HG03432 (cell line): Measurements from ENCODE around the gene SRGAP1.
A peak's percentile ranks its signal among the peaks of the same experiment; 100 is the strongest.
"Not testable (repeated sequence)": the region's sequence is repeated elsewhere in the genome, so short reads cannot be mapped to it uniquely, and the experiment has no call there.

Experiments
- ATAC-seq: cut with Tn5 transposase; IDR thresholded peaks from one replicate; pipeline ENCODE4 v1.9.1; 2021; ENCODE audit warnings: mild to moderate bottlenecking, moderate library complexity; ENCODE audit not compliant: unreplicated experiment

SRGAP1 gene

DNA sequence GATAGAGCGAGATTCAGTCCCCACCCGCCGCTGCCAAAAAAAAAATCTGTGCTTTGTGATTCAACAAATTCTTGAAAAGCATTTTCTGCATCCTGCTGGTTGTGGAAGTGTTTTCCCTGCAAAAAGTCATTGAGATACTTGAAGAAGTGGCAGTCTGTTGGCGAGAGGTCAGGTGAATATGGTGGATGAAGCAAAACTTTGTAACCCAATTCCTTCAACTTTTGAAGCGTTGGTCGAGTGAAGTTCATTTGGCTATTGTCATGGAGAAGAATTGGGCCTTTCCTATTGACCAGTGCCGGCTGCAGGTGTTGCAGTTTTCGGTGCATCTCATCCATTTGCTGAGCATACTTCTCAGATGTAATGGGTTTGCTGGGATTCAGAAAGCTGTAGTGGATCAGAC is 20.9 kb downstream of the SRGAP1 start:
- no peak for ATAC-seq

DNA sequence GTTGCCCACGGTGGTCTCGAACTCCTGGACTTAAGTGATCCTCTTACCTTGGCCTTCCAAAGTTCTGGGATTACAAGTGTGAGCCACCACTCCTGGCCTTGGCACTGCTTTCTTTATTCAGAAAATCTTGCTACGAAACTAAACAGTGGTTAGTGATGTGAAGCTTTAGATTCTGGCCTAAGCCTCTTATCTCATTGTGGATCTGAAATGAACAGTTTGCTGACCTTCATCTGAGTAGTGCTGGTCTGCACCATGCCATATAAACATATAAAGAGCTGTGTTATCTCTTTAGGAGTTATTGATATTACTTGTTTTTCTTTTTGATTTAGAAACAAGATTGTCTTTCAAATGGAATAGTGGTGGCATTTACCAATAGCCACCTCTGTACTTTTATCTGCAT is 22.6 kb downstream of the SRGAP1 start:
- no peak for ATAC-seq

DNA sequence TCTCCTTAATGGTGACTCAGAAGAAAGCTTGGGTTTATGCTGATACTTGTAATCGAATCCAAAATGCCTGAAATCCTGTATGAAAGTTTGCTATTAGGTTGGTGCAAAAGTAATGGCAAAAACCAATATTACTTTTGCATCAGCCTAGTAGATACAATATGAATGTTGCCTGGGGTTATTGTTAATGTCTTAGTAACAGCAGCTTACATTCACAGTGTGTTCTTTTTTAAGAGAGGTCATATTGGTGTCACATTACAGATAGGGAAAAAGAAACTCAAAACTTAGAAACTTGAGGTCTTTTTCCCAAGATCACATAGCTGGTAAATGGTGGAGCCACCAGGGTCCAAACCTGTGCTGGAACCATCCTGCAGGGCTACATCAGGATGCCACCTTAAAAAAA is 25.2 kb downstream of the SRGAP1 start:
- no peak for ATAC-seq

DNA sequence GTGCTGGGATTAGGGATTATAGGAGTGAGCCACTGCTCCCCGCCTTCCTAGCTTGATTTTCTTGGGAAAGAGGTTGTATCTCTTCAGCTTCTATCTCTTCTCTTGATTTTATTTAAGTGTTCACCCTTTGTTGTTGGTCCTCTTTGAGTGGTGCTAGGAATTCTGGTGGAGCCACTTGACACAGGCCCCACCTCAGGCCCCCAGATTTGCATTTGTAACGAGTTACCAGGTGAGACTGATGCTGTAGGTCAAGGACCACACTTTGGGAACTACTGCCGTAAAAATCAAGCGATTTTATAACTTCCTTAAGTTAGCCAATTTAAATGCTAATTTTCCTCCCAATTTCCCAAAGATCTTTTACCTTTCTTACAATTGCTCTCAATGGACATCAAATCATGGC is 26.3 kb downstream of the SRGAP1 start:
- ATAC-seq: no peak

DNA sequence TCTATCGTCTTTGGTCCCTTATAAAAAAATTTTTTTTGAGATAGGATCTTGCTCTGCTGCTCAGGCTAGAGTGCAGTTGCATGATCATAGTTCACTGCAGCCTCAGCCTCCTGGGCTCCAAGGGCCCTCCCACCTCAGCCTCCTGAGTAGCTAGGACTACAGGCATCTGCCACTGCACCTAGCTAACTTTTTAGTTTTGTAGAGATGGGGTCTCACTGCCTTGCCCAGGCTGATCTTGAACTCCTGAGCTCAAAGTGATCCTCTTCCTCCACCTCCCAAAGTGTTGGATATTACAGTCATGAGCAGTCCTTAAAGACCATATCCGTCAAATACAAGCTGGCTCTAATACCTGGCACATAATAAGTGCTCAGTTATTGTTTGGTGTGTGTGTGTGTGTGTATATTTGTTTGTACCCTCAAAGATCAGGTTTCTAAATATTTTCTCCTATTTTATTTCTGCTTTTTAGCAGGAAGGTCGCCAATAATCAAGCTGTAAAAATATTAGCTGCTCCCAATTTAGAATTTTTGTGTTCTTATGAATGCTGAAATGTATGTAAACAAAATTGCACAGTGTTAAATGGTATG is 30.5 kb downstream of the SRGAP1 start:
- ATAC-seq: no peak

DNA sequence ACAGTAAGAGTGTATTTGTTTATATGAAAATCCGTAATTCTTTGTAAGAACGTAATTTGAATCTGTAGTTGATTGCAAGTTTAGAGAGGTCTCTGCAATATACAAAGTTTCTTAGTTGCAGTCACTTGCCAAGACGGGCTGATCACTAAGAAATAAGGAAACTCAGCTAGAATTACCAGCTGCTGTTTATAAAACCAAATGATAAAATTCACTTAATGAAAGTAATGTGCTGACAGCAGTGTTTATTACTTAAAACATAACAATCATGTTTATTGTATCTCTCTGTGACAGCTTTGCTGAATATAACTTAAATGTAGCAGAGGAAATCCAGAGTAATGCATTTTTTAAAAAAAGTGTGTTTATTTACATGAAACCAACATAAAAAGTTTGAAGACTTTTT is 31.2 kb downstream of the SRGAP1 start:
- no peak for ATAC-seq

DNA sequence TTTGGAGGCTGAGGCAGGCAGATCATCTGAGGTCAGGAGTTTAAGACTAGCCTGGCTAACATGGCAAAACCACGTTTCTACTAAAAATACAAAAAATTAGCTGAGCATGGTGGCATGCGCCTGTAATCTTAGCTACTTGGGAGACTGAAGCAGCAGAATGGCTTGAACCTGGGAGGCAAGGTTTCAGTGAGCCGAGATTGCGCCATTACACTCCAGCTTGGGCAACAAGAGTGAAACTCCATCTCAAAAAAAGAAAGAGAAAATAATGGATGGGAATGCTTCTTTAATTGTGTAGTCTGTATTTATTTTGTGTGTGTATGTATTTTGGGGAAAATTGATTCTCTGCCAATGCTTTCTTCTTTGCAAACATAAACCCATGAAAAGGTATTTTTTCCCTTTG is 32.5 kb downstream of the SRGAP1 start:
- no peak for ATAC-seq

DNA sequence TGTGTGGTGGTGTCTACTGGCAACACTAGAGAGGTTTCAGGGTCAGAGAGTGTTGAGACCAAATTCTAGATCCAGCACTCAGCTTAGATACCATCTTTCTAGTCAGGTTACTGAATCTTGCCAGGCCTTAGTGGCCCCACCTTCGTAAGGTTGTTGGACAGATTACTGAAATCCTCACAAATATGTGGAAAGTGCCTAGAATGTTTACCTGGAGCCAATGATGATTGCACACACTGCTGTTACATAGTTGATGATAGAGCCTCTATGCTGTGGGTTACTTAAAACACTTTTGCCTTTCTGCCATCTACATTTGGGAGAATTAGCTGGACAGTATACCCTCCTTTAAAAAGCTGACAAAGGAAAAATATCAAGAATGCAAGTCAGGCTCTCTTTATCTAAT is 33.2 kb downstream of the SRGAP1 start:
- no peak for ATAC-seq

DNA sequence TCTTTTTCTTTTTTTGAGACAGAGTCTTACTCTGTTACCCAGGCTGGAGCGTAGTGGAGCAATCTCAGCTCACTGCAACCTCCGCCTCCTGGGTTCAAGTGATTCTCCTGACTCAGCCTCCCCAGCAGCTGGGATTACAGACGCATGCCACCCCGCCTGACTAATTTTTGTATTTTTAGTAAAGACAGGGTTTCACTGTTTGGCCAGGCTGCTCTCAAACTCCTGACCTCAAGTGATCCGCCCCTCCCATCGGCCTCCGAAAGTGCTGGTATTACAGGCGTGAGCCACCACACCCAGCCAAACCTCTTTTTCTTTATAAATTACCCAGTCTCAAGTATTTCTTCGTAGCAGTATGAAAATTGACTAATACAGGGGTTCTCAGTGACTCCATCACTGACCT is 35.7 kb downstream of the SRGAP1 start:
- not testable (repeated sequence) for ATAC-seq

DNA sequence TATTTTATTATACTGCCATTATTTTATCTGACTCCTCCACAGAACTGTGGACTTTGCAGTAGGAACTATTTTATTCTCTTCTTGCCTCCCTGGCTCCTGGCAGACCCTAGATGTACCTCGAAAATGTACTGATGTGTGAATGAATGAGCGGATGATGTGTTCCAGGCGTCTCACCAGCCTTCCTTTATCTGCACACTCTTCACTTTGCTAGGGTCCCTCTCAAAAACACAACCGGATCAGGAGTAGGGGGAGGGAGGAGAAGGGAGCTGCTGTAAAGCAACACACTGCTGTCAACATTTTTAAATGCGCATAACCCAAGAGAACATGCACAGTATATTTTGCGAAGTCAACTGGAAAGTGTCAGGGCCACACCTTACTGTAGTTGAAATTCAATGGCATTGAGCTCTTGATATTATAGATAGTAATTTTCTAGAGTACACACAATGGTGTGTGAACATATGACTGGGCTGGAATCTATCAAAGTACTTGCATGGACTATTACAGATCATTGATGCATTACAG is 36.3 kb downstream of the SRGAP1 start:
- ATAC-seq: no peak

DNA sequence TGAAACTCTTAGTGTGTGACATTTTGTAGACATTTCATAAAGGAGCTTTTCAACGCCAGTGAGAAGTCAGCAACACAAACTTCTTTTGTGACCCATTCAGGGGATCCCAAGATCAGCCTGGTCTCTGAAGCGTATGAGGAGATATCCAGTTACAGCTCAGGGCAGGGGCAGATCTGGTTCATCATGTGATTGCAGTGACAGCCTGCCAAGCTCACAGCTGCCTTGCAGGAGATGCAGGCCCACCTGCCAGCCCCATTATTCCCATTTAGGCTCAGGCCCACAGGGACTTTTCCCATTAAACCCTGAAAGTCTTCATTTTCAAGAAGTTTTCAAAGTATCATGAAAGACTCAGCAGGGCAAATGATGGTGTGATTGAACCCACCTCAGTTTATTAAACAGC is 38.3 kb downstream of the SRGAP1 start:
- no peak for ATAC-seq

DNA sequence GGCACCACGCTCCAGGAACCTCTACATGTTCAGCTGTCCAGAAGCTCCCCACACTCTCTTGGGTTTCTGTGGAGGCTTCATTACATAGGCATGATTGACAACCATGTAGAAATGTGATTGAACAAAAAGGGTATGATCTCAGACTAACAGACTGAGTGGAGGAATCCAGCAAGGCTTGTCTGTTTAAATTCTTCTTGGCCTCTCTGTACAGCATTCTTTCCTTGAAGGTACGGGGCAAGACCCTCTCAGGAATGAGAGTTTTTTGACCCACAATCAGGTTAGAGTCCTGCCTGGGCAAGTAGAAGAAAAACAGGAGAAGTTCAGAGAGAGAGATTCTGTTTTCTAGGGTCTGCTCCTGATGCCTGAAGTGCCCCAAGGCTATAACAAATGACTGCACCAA is 40.9 kb downstream of the SRGAP1 start:
- ATAC-seq: no peak

DNA sequence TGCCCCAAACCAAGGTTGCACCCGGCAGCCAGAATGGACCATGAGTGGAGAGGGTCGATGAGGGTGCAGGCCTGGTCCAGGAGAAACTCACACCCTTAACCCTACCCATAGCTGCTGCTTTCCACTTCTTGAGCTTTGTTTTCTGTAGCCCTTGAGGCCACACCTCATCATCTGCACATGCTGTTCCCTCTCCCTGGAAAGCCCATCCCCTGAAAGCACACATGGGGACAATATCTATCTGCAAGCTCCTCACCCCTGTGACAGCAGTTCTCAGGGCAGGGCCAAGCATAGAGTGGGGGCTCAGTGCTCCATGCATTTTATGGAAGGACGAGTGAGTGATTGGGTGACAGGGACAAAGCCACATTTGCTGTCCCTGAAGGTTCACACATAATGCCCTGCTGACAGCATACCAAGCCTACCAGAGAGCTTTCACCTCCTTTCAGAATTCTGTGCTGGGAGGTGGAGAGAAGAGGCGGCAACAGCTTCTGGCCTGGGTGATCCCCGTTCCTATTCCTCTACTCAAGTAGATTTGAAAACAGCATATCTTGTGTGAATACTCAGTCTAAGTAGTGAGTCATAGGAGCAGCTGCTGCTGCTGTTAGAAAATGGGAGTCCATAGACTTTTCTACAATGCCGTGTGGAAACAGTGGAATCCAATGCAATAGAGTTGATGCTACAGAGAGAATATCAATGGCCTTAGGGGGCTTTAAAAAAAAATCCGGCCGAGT is 44.6 kb downstream of the SRGAP1 start:
- ATAC-seq: no peak

DNA sequence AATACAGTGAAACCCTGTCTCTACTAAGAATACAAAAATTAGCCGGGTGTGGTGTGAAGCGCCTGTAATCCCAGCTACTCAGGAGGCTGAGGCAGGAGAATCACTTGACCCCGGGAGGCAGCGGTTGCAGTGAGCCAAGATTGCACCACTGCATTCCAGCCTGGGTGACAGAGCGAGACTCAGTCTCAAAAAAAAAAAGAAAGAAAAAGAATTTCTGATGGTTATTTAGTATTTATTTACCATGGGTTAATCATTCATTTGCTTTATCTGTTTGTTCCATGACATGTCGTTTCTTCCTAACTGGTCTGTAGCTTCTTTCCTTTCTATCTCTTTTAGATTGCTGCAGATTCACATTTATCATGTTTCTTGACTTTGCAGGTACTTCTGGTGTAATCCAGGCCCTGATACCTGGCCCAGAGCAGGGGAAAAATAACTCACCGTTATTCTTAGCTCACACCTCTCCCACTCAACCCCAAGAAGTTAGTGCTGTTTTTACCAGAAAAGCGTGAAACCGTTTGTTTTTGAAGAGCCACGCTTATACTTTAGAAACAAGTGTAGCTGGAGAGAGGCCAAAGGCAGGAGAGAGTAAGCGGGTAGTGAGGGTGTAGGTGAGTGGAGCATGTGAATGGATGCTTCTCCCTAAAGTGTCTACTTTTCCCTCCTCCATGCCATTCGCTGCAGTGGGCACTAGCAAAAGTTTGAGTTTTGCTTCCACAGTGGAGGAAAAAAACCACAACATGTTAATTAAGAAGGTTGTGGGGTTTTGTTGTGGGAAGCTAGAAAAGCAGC is 45.4 kb downstream of the SRGAP1 start:
- no peak for ATAC-seq

DNA sequence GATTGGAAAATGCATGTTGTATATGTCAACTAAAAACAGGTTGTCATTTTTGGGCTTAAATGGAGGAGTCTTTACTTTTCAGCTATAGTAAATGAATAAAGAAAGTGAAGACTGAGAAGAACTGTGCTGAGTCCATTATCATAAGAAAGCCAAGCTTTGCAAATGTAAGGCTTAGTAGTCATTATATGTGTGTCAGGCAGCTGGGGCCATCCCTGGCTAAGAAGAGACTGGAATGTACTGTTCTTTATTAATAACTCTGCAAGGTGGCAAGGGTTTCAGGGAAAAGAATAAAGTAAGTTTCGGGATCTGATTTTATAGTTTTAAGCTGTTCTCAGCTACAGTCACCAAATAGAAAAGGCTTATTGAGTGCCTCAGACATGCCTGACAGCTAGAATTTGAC is 48.7 kb downstream of the SRGAP1 start:
- ATAC-seq: no peak

DNA sequence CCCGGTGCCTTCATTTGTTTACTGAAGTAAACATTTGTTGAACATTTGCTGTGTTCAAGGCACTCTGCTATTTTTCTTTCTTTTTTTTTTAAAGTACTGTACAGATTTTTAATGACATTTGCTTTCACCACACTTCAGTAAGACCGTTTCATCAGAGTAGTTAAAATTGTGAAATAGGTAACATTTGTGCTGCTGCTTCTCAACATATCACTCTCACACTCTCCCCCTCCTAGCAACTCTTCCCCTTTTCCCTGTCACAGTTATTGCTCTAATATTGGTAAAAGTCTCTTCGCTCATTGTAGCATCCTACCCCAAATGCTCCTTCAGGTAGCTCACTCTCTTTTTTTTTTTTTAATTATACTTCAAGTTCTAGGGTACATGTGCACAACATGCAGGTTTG is 49.6 kb downstream of the SRGAP1 start:
- ATAC-seq: no peak

DNA sequence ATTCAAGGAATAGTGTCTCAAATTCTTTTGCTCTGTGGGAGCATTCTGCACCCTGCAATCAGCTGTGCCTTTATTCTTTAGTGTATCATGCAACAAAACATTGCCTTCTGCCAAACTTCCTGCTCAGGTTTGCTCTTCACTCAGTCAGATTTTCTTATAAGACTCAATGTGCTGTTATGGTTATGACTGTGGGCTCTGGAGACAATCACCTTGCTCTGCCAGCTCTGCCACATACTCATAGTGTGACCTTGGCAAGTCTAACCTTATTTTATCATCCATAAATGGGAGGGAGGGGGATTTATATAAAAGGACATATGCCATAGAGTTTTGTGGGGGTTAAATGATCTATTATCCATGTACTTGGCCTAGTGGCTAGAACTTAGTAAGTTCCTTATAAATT is 51.3 kb downstream of the SRGAP1 start:
- no peak for ATAC-seq

DNA sequence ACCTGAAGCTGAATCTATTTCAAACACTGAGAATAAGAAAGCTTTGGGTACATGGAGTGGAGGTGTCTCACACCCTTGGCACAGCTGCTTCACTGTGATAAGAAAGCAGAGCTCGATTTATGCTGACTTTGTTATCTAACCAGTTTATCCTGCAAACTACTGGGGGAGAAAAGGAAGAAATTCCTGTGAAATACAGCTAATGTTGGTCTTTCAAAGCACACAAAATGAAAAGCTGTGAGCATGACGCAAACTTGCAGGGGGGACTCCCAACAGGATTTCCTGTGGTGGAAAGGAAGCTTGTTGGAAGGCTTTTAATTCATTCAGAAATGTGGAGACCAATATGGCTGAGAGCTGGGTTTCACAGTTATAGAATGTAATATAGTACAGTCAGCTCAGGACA is 53.4 kb downstream of the SRGAP1 start:
- no peak for ATAC-seq

DNA sequence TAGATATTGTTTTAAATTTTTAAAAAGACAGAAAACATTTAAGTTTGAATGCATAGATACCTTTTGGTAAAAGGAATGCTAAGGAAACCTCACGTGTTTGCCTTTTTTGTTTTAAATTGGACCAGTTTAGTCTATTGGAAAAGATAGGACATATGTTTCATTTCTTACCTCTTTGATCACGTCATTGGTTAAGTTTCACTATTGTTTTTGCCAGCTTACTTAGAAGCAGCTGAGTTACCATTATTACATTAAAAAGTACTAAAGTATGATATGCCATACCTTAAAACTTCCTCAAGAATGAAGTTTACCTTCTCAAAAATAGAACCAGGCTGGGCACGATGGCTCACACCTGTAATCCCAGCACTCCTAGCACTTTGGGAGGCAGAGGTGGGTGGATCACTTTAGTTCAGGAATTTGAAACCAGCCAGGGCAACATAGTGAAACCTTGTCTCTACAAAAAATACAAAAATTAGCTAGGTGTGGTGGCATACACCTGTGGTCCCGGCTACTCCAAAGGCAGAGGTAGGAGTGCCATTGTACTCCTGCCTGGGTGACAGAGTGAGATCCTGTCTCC is 54.4 kb downstream of the SRGAP1 start:
- peak; percentile 40 for ATAC-seq

DNA sequence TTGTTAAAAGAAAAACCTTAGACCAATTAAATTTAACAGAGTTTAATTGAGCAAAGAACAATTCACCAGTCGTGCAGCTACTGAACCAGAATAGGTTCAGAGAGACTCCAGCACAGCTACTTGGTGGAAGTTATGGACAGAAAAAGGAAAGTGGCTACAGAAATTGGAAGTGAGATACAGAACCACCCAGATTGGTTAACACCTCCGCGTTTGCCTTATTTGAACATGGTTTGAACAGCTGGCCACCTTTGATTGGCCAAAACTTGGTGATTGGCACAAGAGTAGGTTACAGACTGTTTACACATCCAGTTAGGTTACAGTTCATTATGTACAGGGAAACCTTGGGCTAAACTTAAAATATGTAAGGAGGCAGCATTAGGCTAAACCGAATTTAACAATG is 54.9 kb downstream of the SRGAP1 start:
- ATAC-seq: no peak

DNA sequence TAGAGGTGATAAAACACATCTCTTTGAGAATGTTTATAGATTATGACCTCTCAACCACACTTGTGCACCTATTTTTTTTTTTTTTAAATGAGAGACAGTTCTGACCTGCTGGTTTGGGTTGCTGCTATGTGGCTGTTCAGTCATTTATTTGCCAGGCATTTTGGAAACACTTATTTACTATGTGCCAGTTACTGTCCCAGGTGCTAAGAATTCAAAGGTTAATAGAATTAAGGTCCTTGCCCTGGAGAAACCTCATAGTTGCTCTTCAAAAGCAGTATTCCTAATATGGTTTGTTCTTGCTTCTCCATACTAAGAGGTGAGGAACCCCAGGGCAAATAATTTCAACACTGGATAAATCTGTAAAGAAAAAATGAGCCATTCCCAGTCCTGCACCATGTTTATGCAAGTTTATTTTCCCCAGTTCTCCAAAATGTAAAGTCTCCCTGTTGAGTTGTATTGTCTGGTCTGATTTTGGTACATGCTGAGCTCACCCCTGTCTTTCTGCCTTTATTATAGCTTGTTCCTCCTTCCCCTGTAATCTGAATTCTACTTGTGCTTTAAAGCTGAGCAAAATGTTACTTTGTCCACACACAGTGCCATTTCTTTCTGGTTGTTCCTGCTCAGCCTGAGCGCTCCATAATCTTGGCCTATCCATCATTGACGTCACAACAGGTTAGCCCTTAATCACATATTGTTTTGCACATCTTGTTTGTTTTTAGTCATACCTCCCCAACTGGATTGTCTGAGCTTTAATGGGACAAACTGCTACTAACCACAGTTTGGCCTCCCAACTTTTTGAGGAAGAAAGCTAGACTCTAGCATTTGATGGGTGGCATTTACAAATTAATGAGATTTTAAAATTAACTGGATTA is 56.7 kb downstream of the SRGAP1 start:
- ATAC-seq: no peak
